Caco-2 (cell line): ENCODE measurements around the gene PLXNB2. TPM values are rescaled to one million over a fixed set of nuclear protein-coding genes. Genes with fewer than 3 reads are reported as not detected.

Experiments used
- BruUV-seq: library from RNA; stranded (reverse); fragments of 400-500 nt; replicated peaks from 2 replicates; lab custom pipeline; 2021; lab: Mats Ljungman, UMichigan
- CTCF ChIA-PET: fragments of 300-600 bp; sonication (Branson Sonifier 250); formaldehyde crosslinking; loops from one replicate; lab custom pipeline; 2022; ENCODE audit warnings: antibody characterized with exemption; lab: Charles Lee
- POLR2A ChIA-PET: fragments of 300-600 bp; sonication (Branson Sonifier 250); formaldehyde crosslinking; loops from one replicate; lab custom pipeline; 2022; ENCODE audit warnings: antibody characterized with exemption; lab: Charles Lee
- DNase-seq, 2 experiments: peaks; one replicate each; pipeline versions ENCODE4 v3.0.0 to v3.0.0-alpha.2; 2020 to 2022
- H3K27me3 ChIP-seq: replicated peaks from 2 replicates; pipeline ENCODE4 v1.6.0; 2011; ENCODE audit warnings: low read length; ENCODE audit not compliant: control insufficient read depth, insufficient read depth
- H3K36me3 ChIP-seq: 2 replicates; pipeline ENCODE4 v1.5.1; 2011; ENCODE audit warnings: low read length; ENCODE audit not compliant: control insufficient read depth, insufficient read depth
- H3K4me1 ChIP-seq: fragments of 250-450 bp; sonication (Bioruptor Pico); 2 replicates; pipeline ENCODE4 v1.5.1; 2020; ENCODE audit warnings: mild to moderate bottlenecking
- H3K4me3 ChIP-seq: 2 replicates; pipeline ENCODE4 v1.5.1; 2011; ENCODE audit warnings: low read depth, mild to moderate bottlenecking, control low read depth, low read length
- H3K9me3 ChIP-seq: fragments of 250-450 bp; sonication (Bioruptor Pico); 2 replicates; pipeline ENCODE4 v1.5.1; 2020; ENCODE audit warnings: mild to moderate bottlenecking, moderate library complexity
- H3K27ac Mint-ChIP-seq: one replicate; pipeline ENCODE4 v1.8.0; 2022; ENCODE audit warnings: mixed read lengths; ENCODE audit not compliant: unreplicated experiment
- H3K27me3 Mint-ChIP-seq: one replicate; pipeline ENCODE4 v1.8.0; 2022; ENCODE audit warnings: mixed read lengths; ENCODE audit not compliant: insufficient read depth, unreplicated experiment
- H3K36me3 Mint-ChIP-seq: one replicate; pipeline ENCODE4 v1.8.0; 2022; ENCODE audit warnings: mild to moderate bottlenecking, mixed read lengths; ENCODE audit not compliant: insufficient read depth, unreplicated experiment
- H3K4me1 Mint-ChIP-seq: one replicate; pipeline ENCODE4 v1.8.0; 2022; ENCODE audit warnings: low read depth, mixed read lengths; ENCODE audit not compliant: unreplicated experiment
- H3K4me3 Mint-ChIP-seq: one replicate; pipeline ENCODE4 v1.8.0; 2022; ENCODE audit warnings: mild to moderate bottlenecking, moderate library complexity, mixed read lengths; ENCODE audit not compliant: unreplicated experiment
- H3K9me3 Mint-ChIP-seq: one replicate; pipeline ENCODE4 v1.8.0; 2022; ENCODE audit warnings: mixed read lengths; ENCODE audit not compliant: unreplicated experiment
- CTCF ChIP-seq, 2 experiments: fragments of 200-600 bp in 1 of 2; IDR thresholded peaks; 1 replicate in 1 of 2; 2 replicates in 1 of 2; pipeline versions ENCODE4 v1.5.1 to v1.8.0; 2011 to 2022; ENCODE audit warnings: antibody characterized with exemption in 1 of 2, control low read depth in 1 of 2, inconsistent platforms in 1 of 2, low read depth in 1 of 2, low read length in 1 of 2, mild to moderate bottlenecking in 1 of 2, moderate library complexity in 1 of 2; ENCODE audit not compliant: insufficient read depth in 1 of 2, severe bottlenecking in 1 of 2, unreplicated experiment in 1 of 2
- intact Hi-C: fragments of 100-400 bp; cut with micrococcal nuclease; formaldehyde crosslinking; loops from one replicate; pipeline ENCODE4 v1.10.0; 2022; ENCODE audit not compliant: unreplicated experiment
- total RNA-seq: library from RNA; stranded (reverse); gene quantifications from 2 replicates; pipeline ENCODE4 v1.2.3, GENCODE V29; 2022

Gene PLXNB2
- total RNA-seq, 1 experiment from 2014 or later: 260 TPM

DNA sequence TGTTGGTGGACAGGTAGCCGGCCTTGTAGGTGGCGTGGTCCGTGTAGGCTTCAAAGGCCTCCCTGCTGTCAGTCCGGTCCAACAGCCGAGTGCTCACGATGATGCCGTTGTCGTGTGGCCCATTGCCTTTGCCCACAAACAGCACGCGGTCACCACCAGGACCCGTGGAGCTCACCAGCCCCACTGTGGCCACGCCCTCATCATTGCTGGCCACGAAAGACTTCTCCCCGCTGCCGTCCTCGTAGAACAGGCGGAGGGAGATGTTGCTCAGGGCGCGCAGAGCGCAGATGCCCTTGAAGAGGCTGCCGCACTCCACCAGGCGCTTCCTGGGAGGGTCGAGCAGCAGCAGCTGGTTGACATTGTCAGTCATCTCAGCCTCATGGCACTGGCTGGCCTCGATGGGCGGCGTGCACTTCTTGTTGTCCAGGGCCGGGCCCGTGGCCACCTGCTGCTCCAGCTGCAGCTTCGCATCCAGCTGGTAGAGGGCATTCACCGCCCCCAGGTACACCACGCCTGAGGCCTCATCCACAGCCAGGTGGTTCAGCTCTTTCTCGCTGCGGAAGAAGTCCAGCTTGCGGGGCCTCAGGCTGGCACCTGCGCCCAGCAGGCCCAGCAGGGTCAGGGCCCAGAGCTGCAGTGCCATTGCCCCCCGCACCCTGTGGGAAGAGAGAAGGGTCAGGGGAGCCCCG is 17.4 kb downstream of the PLXNB2 start:
- Histone ChIP-seq H3K27me3 (no peaks in the 10 kb centered on the region), H3K9me3 (no peaks in the 10 kb centered on the region), H3K4me1 (peaks cover 23% of the 10 kb centered on the region), H3K36me3 (peaks cover 9% of the 10 kb centered on the region), H3K4me3 (no peak overlapping the region)
- DNase-seq: no peak
- ChIA-PET POLR2A (interaction anchor here (0.7 kb wide), 1 partner anchor 10 kb away, joined by 5 read pairs; no protein-coding TSS in a partner anchor), CTCF (interaction anchor here (0.6 kb wide), 1 partner anchor 212 kb away, joined by 4 read pairs; no protein-coding TSS in a partner anchor)
- no peak for TF ChIP-seq CTCF (IDR thresholded peaks at IDR 0.05; ENCODE audit: insufficient read depth in 1 of 2, low read depth in 1 of 2, low read length in 1 of 2, severe bottlenecking in 1 of 2, unreplicated experiment in 1 of 2)
- Mint-ChIP-seq H3K4me3 (no peak overlapping the region), H3K36me3 (peaks cover 39% of the 10 kb centered on the region), H3K27me3 (no peaks in the 10 kb centered on the region), H3K9me3 (no peaks in the 10 kb centered on the region), H3K27ac (peak overlapping the region; percentile 90), H3K4me1 (peaks cover 7% of the 10 kb centered on the region)
- BruUV-seq: TSS peak; percentile 14
- intact Hi-C loops: no loop called here

DNA sequence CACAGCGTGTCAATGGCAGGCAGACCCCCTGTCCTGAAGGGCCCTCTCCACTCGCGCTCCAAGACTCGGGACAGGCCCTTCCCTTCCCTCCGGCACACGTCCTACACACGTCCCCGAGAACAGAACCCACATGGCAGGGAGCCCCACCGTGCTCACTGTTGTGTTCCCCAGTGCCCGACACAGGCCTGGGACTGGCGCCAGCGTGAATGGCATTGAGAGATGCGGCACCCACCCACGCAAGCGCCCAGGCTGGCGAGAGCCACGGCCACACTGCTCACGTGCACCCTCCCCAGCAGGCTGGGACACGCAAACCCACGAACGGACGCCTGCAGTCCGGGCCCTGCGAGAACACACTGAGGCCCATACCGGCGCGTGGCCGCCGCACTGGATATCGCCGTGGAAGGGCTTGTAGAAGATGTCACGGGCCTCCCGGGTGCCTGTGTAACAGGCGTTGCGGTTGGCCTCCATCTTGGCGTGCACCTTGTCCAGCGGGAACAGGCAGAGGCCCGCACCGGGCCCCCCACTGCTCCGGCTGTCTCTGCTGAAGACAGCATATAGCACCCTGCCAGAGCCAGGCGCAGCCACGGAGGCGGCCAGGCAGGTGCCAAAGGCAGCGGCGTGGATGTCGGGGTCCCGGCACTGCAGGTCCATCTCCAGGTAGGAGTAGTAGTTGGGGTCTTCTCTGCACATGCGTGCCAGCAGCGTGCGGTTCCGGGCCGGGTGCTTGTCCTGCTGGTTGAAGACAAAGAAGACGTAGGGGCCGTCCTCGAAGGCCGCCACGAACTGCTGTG is 18.1 kb downstream of the PLXNB2 start:
- Mint-ChIP-seq H3K27ac (no peak overlapping the region), H3K4me1 (peaks cover 7% of the 10 kb centered on the region), H3K27me3 (no peaks in the 10 kb centered on the region), H3K4me3 (no peak overlapping the region), H3K9me3 (no peaks in the 10 kb centered on the region), H3K36me3 (peaks cover 47% of the 10 kb centered on the region)
- TF ChIP-seq CTCF (IDR thresholded peaks at IDR 0.05; ENCODE audit: insufficient read depth in 1 of 2, low read depth in 1 of 2, low read length in 1 of 2, severe bottlenecking in 1 of 2, unreplicated experiment in 1 of 2): no peak
- POLR2A ChIA-PET: interaction anchor here (0.6 kb wide), 1 partner anchor 41 kb away, joined by 4 read pairs; no protein-coding TSS in a partner anchor
- Histone ChIP-seq H3K27me3 (no peaks in the 10 kb centered on the region), H3K4me3 (no peak overlapping the region), H3K9me3 (no peaks in the 10 kb centered on the region), H3K4me1 (peaks cover 16% of the 10 kb centered on the region), H3K36me3 (peaks cover 6% of the 10 kb centered on the region)
- BruUV-seq: no TSS peak
- intact Hi-C loops: no loop called here
- CTCF ChIA-PET: no interaction called here
- DNase-seq: no peak

DNA sequence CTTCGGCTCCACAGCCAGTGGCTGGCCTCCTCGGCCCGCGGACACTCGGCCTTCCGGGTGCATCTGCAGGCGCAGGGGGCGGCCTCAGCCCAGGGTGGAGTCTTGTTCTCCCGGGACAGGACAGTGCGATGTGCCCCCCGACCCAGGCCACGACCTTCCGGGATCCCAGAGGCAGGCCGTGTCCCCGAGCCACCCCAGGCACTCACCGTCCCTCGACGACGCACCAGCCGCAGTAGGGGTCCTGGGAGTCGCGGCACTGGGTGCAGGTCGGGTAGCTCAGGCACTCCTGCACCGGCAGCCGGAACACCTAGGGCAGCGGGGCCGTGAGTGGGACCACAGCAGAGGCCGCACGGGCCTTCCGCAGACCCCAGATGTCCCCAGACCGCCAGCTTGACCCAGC is 19.7 kb downstream of the PLXNB2 start:
- peaks cover 6% of the 10 kb centered on the region for H3K36me3 ChIP-seq
- POLR2A ChIA-PET: no interaction called here

More for the DNA sequence above, 19.7 kb downstream of the PLXNB2 start:
- no peak for TF ChIP-seq CTCF (IDR thresholded peaks at IDR 0.05; ENCODE audit: insufficient read depth in 1 of 2, low read depth in 1 of 2, low read length in 1 of 2, severe bottlenecking in 1 of 2, unreplicated experiment in 1 of 2)
- DNase-seq: no peak
- H3K27me3 Mint-ChIP-seq: no peaks in the 10 kb centered on the region
- intact Hi-C loops: no loop called here
- no peak overlapping the region for H3K27ac Mint-ChIP-seq
- H3K4me3 ChIP-seq: no peak overlapping the region
- BruUV-seq: no TSS peak
- H3K36me3 Mint-ChIP-seq: peaks cover 52% of the 10 kb centered on the region
- H3K27me3 ChIP-seq: no peaks in the 10 kb centered on the region
- H3K9me3 ChIP-seq: no peaks in the 10 kb centered on the region
- H3K4me3 Mint-ChIP-seq: no peak overlapping the region
- H3K4me1 ChIP-seq: peaks cover 11% of the 10 kb centered on the region
- CTCF ChIA-PET: no interaction called here
- peaks cover 4% of the 10 kb centered on the region for H3K4me1 Mint-ChIP-seq
- no peaks in the 10 kb centered on the region for H3K9me3 Mint-ChIP-seq
